Skeletal muscle satellite cell (primary cell): ENCODE results near the gene PRR20C. TPM values are rescaled to one million over a fixed set of nuclear protein-coding genes. Genes with fewer than 3 reads are reported as not detected.
"Not testable (repeated sequence)": the region's sequence is repeated elsewhere in the genome, so short reads cannot be mapped to it uniquely, and the experiment has no call there.

Experiments used
- H3K27me3 ChIP-seq: 2 replicates; pipeline ENCODE4 v1.7.0; 2013; ENCODE audit warnings: low read length; ENCODE audit not compliant: control insufficient read depth, insufficient read depth
- H3K36me3 ChIP-seq: 2 replicates; pipeline ENCODE4 v1.7.0; 2013; ENCODE audit warnings: mild to moderate bottlenecking, control low read depth, low read length; ENCODE audit not compliant: insufficient read depth
- H3K4me1 ChIP-seq: 2 replicates; pipeline ENCODE4 v1.7.0; 2013; ENCODE audit warnings: low read length; ENCODE audit not compliant: control insufficient read depth, insufficient read depth
- H3K4me2 ChIP-seq: 2 replicates; pipeline ENCODE4 v1.7.0; 2013; ENCODE audit warnings: mild to moderate bottlenecking, low read length
- H3K4me3 ChIP-seq: 2 replicates; pipeline ENCODE4 v1.7.0; 2013; ENCODE audit warnings: low read length
- H3K9ac ChIP-seq: 2 replicates; pipeline ENCODE4 v1.7.0; 2013; ENCODE audit warnings: mild to moderate bottlenecking, low read depth, low read length, moderate library complexity
- H3K9me3 ChIP-seq: replicated peaks from 2 replicates; pipeline ENCODE4 v1.7.0; 2013; ENCODE audit warnings: mild to moderate bottlenecking, control low read depth, low read length
- small RNA-seq: library from RNA; depleted of rRNA; stranded (forward); fragments of <200 nt; gene quantifications from one replicate; pipeline ENCODE3, GENCODE V24; 2012

The PRR20C gene

GRCh38 chr13:57166897-57167296, 13.0 kb downstream of the PRR20C start, which contains the start of gene PRR20E:
Gene PRR20E (plus strand): TSS chr13:57167197. CDS start chr13:57167584, 387 bp downstream.
- not testable (repeated sequence) for H3K9me3 ChIP-seq, H3K36me3 ChIP-seq, H3K4me1 ChIP-seq, H3K9ac ChIP-seq, H3K27me3 ChIP-seq, H3K4me3 ChIP-seq, H3K4me2 ChIP-seq

- Histone ChIP-seq H3K4me2 (no peak overlapping the region), H3K9ac (no peak overlapping the region), H3K36me3 (no peaks in the 10 kb centered on the region), H3K4me3 (no peak overlapping the region), H3K4me1 (no peaks in the 10 kb centered on the region), H3K9me3 (no peaks in the 10 kb centered on the region), H3K27me3 (no peaks in the 10 kb centered on the region)
These were observed 37.8 kb downstream of the PRR20C start for GRCh38 chr13:57191667-57192066.

Small RNAs within 50 kb of the gene (small RNA-seq; reads per million reads assigned to genes)
- gene PRR20FP, result not detected
